Fibroblast of skin of left quadriceps (primary cell): ENCODE data around the gene AOPEP.

Experiments
- DNase-seq, 2 experiments: peaks; one replicate each; pipeline ENCODE4 v3.0.0-alpha.2; 2013; ENCODE audit warnings: low read depth in 2 of 2

Gene AOPEP

DNA sequence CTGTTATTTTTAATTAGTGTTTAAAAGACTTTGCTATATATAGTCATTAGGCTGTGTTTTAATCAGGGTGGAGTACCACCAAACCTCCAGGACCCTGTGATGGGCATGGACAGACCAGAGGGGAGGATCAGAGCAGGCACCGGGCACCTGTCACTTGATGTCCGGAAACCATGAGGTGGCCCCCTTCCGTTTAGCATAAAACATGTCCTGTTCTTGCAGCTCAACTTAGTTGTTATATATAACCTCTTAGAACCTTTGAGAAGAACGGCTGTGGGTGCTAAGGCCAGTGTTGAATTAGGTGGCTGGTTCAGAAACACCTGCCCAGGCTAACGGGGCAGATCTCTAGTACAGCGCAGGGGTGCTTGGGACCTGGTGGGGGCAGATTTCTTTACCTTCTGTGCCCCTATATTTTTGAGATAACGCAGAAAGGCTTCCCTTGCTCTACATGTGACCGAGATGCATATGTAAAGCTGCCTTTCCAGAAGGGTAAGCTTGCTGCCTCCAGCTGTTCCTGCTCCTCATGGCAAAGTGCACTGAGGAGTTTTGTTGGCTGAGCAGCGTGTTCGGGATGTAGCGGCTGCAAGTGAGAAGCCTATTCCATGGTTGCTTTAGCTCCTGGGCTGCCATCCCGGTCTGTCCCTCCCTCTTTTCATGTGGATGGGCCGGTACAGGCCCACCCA lies 335.6 kb downstream of the AOPEP start:
- DNase-seq, result no peak

DNA sequence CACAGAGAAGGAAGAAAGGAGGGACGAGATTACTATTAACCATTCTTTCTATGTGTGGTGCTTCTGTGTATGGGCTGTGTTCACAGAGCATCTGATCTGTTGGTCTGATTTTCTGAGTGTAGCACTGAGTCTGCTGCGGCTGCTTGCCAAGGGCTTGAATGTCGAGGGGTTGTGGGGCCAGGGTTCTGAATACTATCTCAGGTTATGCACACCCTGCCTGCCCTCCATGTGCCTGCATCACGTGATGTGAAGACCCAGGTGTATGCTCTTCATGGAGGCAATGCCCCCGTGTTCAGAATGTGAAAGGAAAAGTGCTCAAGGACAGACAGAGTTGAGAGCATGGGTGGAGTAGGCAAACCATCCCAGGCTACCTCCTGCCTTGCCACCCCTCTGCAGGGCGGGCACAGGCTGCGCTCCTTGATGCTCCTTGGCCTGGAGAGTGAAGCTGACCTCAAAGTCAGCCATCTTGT lies 336.1 kb downstream of the AOPEP start:
- no peak for DNase-seq

DNA sequence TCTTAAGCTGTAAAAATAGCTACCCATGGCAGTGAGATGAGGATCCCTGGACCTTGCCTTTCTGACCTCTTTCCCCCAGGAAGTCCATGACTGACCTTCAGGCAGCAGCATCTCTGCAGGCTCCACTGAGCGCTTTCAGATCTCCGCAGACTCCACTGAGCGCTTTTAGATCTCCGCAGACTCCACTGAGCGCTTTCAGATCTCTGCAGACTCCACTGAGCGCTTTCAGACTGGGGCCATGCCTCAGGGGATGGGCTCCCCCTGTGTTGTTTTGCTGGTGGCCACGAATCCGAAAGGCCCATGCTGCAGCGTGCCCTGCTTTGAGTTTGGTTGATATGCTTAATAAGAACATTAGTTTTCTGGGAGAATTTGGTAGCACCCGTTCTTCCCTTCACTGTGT lies 336.8 kb downstream of the AOPEP start:
- DNase-seq, result no peak

GRCh38 chr9:95065224-95065623 lies 338.7 kb downstream of the AOPEP start:
- DNase-seq, result no peak

- no peak for DNase-seq
Observed at GRCh38 chr9:95067057-95067456, 340.6 kb downstream of the AOPEP start.

DNA sequence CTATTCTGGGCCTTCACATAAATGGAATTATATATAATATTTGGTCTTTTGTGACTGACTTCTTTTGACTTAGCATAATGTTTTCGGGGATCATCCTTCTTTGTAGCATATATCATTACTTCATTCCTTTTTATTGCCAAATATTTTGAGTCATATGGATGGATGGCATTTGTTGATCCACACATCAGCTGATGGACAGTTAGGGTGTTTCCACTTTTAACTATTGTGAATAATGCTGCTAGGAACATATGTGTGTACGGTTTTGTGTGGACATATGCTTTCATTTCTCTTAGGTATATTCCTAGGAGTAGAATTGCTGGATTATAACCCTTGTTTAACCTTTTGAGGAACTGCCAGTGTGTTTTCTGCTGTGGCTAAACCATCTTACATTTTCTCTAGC lies 341.4 kb downstream of the AOPEP start:
- DNase-seq, result no peak

- DNase-seq, result no peak
Observed at GRCh38 chr9:95070549-95071021, 344.1 kb downstream of the AOPEP start.

- no peak for DNase-seq
Observed at GRCh38 chr9:95071450-95071849, 345.0 kb downstream of the AOPEP start.

GRCh38 chr9:95071925-95072324 lies 345.4 kb downstream of the AOPEP start:
- no peak for DNase-seq

GRCh38 chr9:95073042-95073607 lies 346.6 kb downstream of the AOPEP start:
- DNase-seq, result no peak

DNA sequence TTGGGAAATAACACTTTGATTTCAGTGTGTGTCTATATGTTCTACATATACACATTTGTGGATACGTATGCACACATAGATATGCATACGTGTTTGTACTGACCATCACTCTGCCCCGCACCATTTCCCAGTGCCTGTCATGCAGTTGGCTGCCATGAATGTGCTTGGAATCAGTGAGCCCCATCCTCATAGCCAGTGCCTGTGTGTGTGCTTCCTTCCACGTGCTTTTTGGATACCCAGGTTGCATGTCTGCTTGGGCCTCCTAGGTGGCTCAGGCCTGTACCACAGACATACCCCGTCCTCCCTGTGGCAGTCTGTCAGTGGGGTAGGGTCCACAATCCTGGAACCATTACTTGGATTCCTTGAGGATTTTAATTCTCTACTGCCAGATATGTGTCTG lies 347.4 kb downstream of the AOPEP start:
- no peak for DNase-seq

- DNase-seq, result no peak
Observed at GRCh38 chr9:95074632-95075031, 348.1 kb downstream of the AOPEP start.

GRCh38 chr9:95075700-95076099 lies 349.2 kb downstream of the AOPEP start:
- DNase-seq, result no peak

DNA sequence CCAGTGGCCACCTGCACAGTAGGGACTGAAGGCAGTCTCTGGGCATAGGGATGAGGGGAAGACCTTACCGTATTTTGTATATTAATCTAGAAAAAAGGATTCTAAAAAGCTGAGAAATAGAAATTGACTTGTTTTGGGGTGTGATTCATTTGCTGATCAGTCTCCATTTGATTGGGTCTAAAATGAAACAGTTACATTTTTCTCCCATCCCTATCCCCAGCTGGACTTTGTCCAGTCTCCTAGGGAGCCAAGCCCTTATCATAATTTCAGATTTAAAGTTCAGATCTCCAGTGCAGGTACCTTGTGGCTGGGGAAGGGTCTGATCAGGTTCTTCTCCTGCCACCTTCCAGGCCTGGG lies 350.2 kb downstream of the AOPEP start:
- DNase-seq, result no peak

- DNase-seq, result no peak
Observed at GRCh38 chr9:95077053-95077765, 350.7 kb downstream of the AOPEP start.

GRCh38 chr9:95077766-95078370 lies 351.4 kb downstream of the AOPEP start:
- DNase-seq, result no peak

DNA sequence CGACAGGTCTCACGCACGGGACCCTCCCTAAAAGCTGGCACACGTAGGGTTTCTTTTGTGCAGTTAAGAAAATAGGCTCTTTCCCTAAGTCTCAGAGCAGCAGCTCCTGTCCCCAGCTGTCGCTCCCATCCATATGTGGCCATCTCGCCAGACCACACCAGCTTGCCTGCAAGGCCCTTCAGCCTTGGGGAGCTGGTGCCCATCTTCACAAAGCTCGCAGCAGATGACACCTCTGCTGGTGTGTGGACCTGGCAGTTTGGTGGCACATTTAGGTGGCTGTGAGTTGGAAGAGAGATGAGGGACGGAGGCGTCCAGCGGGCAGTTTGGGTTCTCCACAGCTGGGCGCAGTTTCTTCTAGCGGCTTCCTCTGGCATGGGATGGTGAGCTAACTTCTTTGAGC lies 352.0 kb downstream of the AOPEP start:
- DNase-seq, result no peak

DNA sequence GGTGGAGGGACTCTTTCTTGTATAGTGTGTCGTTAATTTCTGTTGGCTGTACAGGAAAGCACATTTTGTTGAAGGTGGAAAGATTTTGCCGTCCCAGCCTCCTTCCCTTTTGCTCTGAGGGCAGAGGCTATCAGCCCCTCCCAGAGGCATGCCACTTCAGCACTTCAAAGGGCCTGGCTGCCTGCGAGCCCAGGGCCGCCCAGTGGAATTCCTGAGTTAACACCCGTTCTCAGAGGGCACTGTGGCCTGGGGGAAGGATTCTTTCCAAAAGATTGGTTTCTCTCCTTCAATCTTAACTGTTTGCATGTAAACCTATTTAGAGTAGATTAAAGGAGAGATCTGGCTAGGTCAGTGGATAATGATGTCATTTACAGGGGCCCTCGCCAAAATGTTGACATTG lies 352.4 kb downstream of the AOPEP start:
- DNase-seq, result no peak

GRCh38 chr9:95079461-95079860 lies 353.0 kb downstream of the AOPEP start:
- DNase-seq, result no peak

- DNase-seq, result no peak
Observed at GRCh38 chr9:95080961-95081647, 354.6 kb downstream of the AOPEP start.

GRCh38 chr9:95081998-95082397 lies 355.5 kb downstream of the AOPEP start:
- no peak for DNase-seq
